Esophagus muscularis mucosa (tissue), 4 donors: ENCODE results near the gene SLC35B3. TPM values are rescaled to one million over a fixed set of nuclear protein-coding genes. Genes with fewer than 3 reads are reported as not detected.
"Not testable (repeated sequence)": the region's sequence is repeated elsewhere in the genome, so short reads cannot be mapped to it uniquely, and the experiment has no call there.

ENCODE experiments used
- DNase-seq: peaks from one replicate; pipeline ENCODE4 v3.0.0-alpha.2; 2017; ENCODE audit errors: extremely low spot score
- H3K27ac ChIP-seq, 4 donors: fragments of 200-600 bp; sonication (generic); replicated peaks in 1 of 4; 1 replicate in 3 of 4; 2 replicates in 1 of 4; pipeline ENCODE4 v1.5.1; 2016 to 2019; ENCODE audit warnings: mild to moderate bottlenecking in 1 of 4
- H3K27me3 ChIP-seq, 4 donors: fragments of 200-600 bp; sonication (generic); one replicate each; pipeline versions ENCODE4 v1.5.1 to v1.6.0; 2016 to 2019
- H3K36me3 ChIP-seq, 4 donors: fragments of 200-600 bp; sonication (generic); one replicate each; pipeline ENCODE4 v1.5.1; 2016 to 2019
- H3K4me1 ChIP-seq, 4 donors: fragments of 200-600 bp; sonication (generic); one replicate each; pipeline ENCODE4 v1.5.1; 2016 to 2019
- H3K4me3 ChIP-seq, 4 donors: fragments of 200-600 bp; sonication (generic); 1 replicate in 2 of 4; 2 replicates in 2 of 4; pipeline ENCODE4 v1.5.1; 2016 to 2019; ENCODE audit warnings: mild to moderate bottlenecking in 4 of 4, moderate library complexity in 1 of 4
- H3K9me3 ChIP-seq, 4 donors: fragments of 200-600 bp; sonication (generic); 1 replicate in 3 of 4; 2 replicates in 1 of 4; pipeline ENCODE4 v1.5.1; 2016 to 2019
- CTCF ChIP-seq, 3 experiments: fragments of 200-600 bp in 2 of 3; fragments of 450-650 bp in 1 of 3; sonication (generic) in 2 of 3; IDR thresholded peaks; one replicate each; pipeline ENCODE4 v1.5.1; 2017 to 2019; ENCODE audit warnings: antibody characterized with exemption in 3 of 3, mild to moderate bottlenecking in 2 of 3, moderate library complexity in 1 of 3
- EP300 ChIP-seq: sonication (generic); formaldehyde crosslinking; IDR thresholded peaks from one replicate; pipeline ENCODE4 v1.6.1; 2017; ENCODE audit warnings: antibody characterized with exemption
- POLR2A ChIP-seq: fragments of 450-650 bp; IDR thresholded peaks from one replicate; pipeline ENCODE4 v1.6.1; 2017; ENCODE audit warnings: antibody characterized with exemption, moderate library complexity, mild to moderate bottlenecking, low read depth
- POLR2AphosphoS5 ChIP-seq, 2 donors: sonication (generic); formaldehyde crosslinking; IDR thresholded peaks; one replicate each; pipeline ENCODE4 v1.6.1; 2017; ENCODE audit warnings: antibody characterized with exemption in 2 of 2
- WGBS: methylation state at CpG from one replicate; pipeline ENCODE4 v1.1.5; 2018; 5-methylcytosine and 5-hydroxymethylcytosine counted together
- intact Hi-C: fragments of 100-400 bp; cut with DNase I; formaldehyde crosslinking; loops from one replicate; pipeline ENCODE4 v1.15.1; 2023
- total RNA-seq, 4 donors: library from RNA; depleted of rRNA; stranded (reverse); fragments of >200 nt; gene quantifications; one replicate each; pipeline versions ENCODE4 v1.1.0 to v1.2.1, GENCODE V29; 2016

SLC35B3 gene
- total RNA-seq, 4 donors from 2014 or later, result 12.1 to 16.6 (median 13.8) TPM

- Histone ChIP-seq H3K4me3 (no peak overlapping the region), H3K36me3 (no peaks in the 10 kb centered on the region), H3K9me3 (peaks cover 0 to 11% (median 0%) of the 10 kb centered on the region in 4 donors), H3K27me3 (no peaks in the 10 kb centered on the region), H3K4me1 (no peaks in the 10 kb centered on the region), H3K27ac (no peak overlapping the region)
- DNase-seq, result no peak
- 86% methylated on average over 1 of the region's 1 CpG for WGBS
- intact Hi-C loops, result no loop called here
- TF ChIP-seq EP300 (no peak), POLR2A (no peak), CTCF (IDR thresholded peaks at IDR 0.05) (no peak), POLR2AphosphoS5 (IDR thresholded peaks at IDR 0.05) (no peak)
Measured at GRCh38 chr6:8476656-8477055, 41.3 kb upstream of the SLC35B3 start.

- intact Hi-C loops, result no loop called here
Measured at GRCh38 chr6:8468552-8469356, 33.4 kb upstream of the SLC35B3 start.

GRCh38 chr6:8462694-8463093, 27.3 kb upstream of the SLC35B3 start:
- H3K4me3 ChIP-seq, result no peak overlapping the region
- H3K36me3 ChIP-seq, result no peaks in the 10 kb centered on the region
- H3K9me3 ChIP-seq, result no peaks in the 10 kb centered on the region
- 61% methylated on average over 1 of the region's 1 CpG for WGBS
- TF ChIP-seq CTCF (IDR thresholded peaks at IDR 0.05) (no peak), EP300 (no peak), POLR2AphosphoS5 (IDR thresholded peaks at IDR 0.05) (no peak)
- intact Hi-C loops, result no loop called here
- H3K4me1 ChIP-seq, result no peaks in the 10 kb centered on the region
- no peak overlapping the region for H3K27ac ChIP-seq
- no peaks in the 10 kb centered on the region for H3K27me3 ChIP-seq
- no peak for DNase-seq

More at GRCh38 chr6:8468552-8469356, 33.4 kb upstream of the SLC35B3 start:
- DNase-seq, result no peak
- WGBS, result 74% methylated on average over 6 of the region's 6 CpGs
- Histone ChIP-seq H3K27ac (no peak overlapping the region), H3K4me3 (no peak overlapping the region), H3K4me1 (no peaks in the 10 kb centered on the region), H3K27me3 (no peaks in the 10 kb centered on the region), H3K9me3 (no peaks in the 10 kb centered on the region), H3K36me3 (no peaks in the 10 kb centered on the region)
- TF ChIP-seq POLR2AphosphoS5 (IDR thresholded peaks at IDR 0.05) (no peak), POLR2A (no peak), EP300 (no peak), CTCF (IDR thresholded peaks at IDR 0.05) (no peak)

- no peak overlapping the region for H3K4me3 ChIP-seq
- H3K27me3 ChIP-seq, result no peaks in the 10 kb centered on the region
- 90% methylated on average over 3 of the region's 3 CpGs for WGBS
- DNase-seq, result no peak
- no peaks in the 10 kb centered on the region for H3K36me3 ChIP-seq
- H3K4me1 ChIP-seq, result no peaks in the 10 kb centered on the region
- H3K9me3 ChIP-seq, result no peaks in the 10 kb centered on the region
- H3K27ac ChIP-seq, result no peak overlapping the region
- intact Hi-C loops, result no loop called here
- TF ChIP-seq CTCF (IDR thresholded peaks at IDR 0.05) (no peak), POLR2AphosphoS5 (IDR thresholded peaks at IDR 0.05) (no peak), EP300 (no peak), POLR2A (no peak)
Measured at GRCh38 chr6:8462169-8462568, 26.8 kb upstream of the SLC35B3 start.

- intact Hi-C loops, result no loop called here
- DNase-seq, result no peak
- Histone ChIP-seq H3K36me3 (no peaks in the 10 kb centered on the region), H3K9me3 (no peaks in the 10 kb centered on the region), H3K27ac (no peak overlapping the region), H3K27me3 (no peaks in the 10 kb centered on the region), H3K4me3 (no peak overlapping the region), H3K4me1 (no peaks in the 10 kb centered on the region)
- 81% methylated on average over 2 of the region's 2 CpGs for WGBS
- TF ChIP-seq POLR2AphosphoS5 (IDR thresholded peaks at IDR 0.05) (no peak), EP300 (no peak), POLR2A (no peak), CTCF (IDR thresholded peaks at IDR 0.05) (no peak)
Measured at GRCh38 chr6:8446391-8446790, 11.0 kb upstream of the SLC35B3 start.

- H3K9me3 ChIP-seq, DNase-seq, H3K27ac ChIP-seq, intact Hi-C loops, H3K4me3 ChIP-seq, H3K36me3 ChIP-seq, H3K27me3 ChIP-seq, H3K4me1 ChIP-seq: not testable (repeated sequence)
- 68% methylated on average over 4 of the region's 4 CpGs for WGBS
Measured at GRCh38 chr6:8445930-8446329, 10.6 kb upstream of the SLC35B3 start.
